AML-193 (cell line): ENCODE measurements around the gene CADM4.
"Not testable (repeated sequence)": the region's sequence is repeated elsewhere in the genome, so short reads cannot be mapped to it uniquely, and the experiment has no call there.

Source experiments
- DNase-seq, 2 experiments: peaks; one replicate each; lab custom pipeline; 2025; lab: John Stamatoyannopoulos, UW

CADM4 gene

GRCh38 chr19:43662487-43662886, 22.8 kb upstream of the CADM4 start:
- DNase-seq, result peak; percentile 12 to 13

- no peak for DNase-seq
These were observed 21.3 kb upstream of the CADM4 start for GRCh38 chr19:43660971-43661360.

GRCh38 chr19:43660301-43660970, 20.8 kb upstream of the CADM4 start:
- no peak for DNase-seq

DNA sequence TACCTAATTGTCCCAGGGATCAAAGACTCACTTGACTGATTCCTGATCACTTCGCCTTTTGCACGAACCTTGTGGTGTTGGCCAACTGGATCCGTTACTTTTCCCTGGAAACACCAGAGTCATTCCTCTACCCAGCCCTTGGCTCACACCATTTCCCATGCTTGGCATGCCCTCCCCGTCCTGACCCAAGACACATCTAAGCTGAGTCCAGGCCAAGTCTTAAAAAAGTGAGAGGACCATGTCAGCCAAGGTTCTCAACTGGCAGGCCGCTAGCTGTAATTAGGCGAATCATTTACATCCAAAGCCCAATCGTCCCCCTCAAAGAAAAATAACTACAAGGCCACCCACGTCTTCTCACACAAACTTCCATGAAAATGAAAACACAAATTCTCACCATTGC, 18.8 kb upstream of the CADM4 start:
- no peak for DNase-seq

DNA sequence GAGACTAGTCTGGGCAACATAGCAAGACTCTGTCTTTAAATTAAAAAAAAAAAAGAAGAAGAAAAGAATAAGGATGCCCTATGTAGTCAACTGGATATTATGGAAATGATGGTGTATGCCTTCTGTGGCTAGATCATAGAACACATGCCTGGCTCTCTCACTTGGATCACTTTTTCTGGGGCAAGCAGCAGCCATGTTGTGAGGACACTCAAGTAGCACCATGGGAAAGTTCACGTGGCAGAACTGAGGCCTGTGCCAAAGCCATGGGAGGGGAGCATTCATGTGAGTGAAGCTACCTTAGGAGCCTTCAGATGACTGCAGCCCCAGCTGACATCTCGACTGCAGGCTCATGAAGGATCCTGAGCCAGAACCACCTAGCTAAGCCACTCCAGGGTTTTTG, 18.4 kb upstream of the CADM4 start:
- no peak for DNase-seq

GRCh38 chr19:43656436-43656835, 16.8 kb upstream of the CADM4 start:
- DNase-seq, result no peak

GRCh38 chr19:43652546-43652874, 12.9 kb upstream of the CADM4 start:
- DNase-seq, result no peak

DNA sequence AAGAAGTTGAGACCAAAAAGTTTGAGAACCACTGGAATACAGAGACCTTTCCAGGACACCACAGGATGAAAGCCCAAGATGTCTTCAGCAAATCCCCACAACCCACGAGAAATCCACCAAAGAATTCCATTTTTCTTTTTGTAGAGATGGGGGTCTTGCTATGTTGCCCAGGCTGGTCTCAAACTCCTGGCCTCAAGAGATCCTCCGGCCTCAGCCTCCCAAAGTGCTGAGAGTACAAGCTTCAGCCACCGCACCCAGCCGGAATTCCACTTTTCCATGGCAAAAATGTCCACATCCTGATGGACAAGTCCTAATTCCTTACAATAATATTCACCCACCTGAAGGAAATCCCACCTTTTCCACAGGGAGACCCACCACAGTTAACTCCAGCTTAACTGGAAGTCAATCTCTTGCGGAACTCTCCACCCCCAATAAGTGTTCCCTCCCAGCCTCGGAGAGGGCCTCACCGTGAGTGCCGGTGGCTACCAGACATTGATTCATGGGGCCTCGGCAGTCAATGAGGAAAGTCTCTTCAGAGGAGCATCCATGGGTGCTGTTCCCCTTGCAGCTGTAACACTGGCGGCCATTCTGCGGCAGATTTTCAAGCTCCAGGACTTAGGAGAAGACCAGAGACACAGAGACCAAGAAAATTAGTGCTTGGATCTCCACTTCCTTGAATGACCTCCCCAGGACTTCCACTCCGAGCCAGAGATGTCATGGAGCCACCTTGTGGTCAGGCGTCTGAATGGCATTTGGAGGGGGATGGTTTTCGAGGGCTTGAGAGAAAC, 12.3 kb upstream of the CADM4 start:
- DNase-seq, result peak; percentile 40 to 67

DNA sequence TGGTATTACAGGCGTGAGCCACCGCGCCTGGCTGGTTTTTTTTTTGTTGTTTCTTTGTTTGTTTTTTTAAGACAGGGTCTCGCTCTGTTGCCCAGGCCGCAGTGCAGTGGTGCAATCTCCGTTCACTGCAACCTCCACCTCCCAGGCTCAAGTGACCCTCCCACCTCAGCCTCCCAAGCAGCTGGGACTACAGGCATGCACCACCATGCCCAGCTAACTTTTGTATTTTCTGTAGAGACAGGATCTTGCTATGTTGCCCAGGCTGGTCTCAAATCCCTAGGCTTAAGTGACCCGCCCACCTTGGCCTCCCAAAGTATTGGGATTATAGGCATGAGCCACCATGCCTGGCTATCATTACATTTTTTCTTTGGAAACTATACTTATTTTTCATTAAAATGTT, 10.6 kb upstream of the CADM4 start:
- not testable (repeated sequence) for DNase-seq

DNA sequence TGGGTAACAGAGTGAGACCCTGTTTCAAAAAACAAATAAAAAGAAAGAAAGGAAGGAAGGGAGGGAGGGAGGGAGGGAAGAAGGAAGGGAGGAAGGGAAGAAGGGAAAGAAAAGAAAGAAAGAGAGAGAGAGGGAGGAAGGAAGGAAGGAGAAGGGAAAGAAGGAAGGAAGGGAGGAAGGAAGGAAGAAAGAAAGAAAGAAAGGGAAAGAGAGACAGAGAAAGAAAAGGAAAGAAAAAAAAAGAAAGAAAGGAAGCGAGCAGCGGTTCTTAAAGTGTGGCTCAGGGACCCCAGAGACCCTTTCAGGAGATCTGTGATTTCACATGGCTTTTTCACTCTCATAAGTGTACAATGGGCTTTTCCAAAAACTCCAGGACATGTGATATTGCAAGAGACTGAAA, 9.9 kb upstream of the CADM4 start:
- no peak for DNase-seq

GRCh38 chr19:43648633-43649032, 9.0 kb upstream of the CADM4 start:
- no peak for DNase-seq

DNA sequence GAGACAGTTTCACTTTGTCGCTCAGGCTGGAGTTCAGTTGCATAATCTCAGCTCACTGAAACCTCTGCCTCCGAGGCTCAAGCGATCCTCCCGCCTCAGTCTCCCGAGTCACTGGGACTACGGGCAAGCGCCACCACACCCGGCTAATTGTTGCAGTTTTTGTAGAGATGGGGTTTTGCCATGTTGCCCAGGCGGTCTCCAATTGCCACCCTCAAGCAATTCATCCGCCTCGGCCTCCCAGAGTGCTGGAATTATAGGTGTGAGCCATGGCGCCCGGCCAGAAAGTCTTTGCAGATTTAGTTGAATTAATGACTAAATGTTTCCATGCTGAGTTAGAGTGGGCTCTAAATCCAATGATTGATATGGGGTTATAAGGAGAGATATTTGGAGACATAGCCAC, 4.5 kb upstream of the CADM4 start:
- no peak for DNase-seq

GRCh38 chr19:43643326-43643725, 3.7 kb upstream of the CADM4 start:
- no peak for DNase-seq

- DNase-seq, result no peak
These were observed 2.9 kb upstream of the CADM4 start for GRCh38 chr19:43642531-43642930.

GRCh38 chr19:43641333-43641732, 1.7 kb upstream of the CADM4 start:
- DNase-seq, result no peak

- DNase-seq, result no peak
These were observed 741 bp upstream of the CADM4 start for GRCh38 chr19:43640424-43640757.

DNA sequence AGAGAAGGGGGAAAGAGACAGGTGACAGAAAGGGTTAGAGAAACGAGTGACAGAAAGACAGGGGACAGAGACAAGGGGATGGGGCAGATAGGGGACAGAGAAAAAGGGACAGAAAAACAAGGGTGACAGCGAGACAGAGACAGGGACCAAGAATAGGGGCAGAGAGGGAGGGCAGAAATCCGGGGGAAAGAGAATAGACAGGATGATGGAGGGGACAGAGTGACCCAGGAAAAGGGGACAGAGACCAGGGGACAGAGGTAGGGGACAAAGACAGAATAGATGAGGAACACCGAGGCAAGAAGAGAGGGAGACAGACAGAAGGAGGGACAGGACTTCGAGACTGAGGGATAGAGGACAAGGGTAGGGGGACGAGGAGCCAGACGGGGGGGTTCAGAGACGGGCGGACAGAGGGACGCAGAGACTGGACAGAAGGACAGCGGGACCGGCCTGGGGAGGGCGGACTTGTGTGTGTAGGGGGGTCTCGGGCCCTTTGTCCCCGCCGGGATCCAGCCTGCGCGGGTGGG, 593 bp downstream of the CADM4 start:
- no peak for DNase-seq

DNA sequence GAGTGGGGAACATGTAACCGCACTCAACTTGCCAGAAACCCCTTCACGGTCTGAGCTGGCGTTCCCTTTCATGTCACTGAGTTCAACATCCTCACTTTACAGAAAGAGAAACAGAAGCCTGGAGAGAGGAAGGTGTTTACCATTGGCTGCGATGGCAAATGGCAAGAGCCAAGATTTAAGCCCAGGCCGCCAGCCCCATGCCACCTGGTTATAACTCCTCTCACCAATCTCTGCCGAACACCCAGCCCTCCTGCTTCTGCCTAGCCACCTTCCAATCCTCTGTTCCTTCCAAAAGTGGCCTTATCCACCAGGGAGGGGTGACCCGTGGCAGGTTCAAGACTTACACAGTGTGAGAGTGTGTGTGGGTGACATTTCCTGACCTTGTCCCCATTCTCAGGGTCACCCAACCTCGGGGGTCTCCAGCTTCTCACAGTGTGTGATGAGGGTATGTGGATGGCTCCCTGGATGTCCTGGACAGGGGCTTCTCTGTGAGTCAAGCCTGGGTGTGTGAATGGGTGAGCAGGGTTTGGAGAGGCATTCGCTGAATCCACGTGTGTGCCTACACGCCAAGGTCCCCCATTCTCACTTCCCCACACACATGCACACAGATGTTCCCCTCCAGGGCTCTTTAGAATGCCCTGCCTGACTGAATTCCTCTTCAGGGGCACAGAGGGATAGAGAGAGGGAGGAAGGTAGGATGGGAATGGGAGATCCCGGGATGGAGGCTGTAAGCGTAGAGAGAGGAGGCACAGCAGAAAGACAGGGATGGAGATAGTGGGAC, 1.2 kb downstream of the CADM4 start:
- DNase-seq, result no peak

GRCh38 chr19:43636121-43636683, 3.4 kb downstream of the CADM4 start:
- no peak for DNase-seq

- not testable (repeated sequence) for DNase-seq
These were observed 4.1 kb downstream of the CADM4 start for GRCh38 chr19:43635561-43635940.

DNA sequence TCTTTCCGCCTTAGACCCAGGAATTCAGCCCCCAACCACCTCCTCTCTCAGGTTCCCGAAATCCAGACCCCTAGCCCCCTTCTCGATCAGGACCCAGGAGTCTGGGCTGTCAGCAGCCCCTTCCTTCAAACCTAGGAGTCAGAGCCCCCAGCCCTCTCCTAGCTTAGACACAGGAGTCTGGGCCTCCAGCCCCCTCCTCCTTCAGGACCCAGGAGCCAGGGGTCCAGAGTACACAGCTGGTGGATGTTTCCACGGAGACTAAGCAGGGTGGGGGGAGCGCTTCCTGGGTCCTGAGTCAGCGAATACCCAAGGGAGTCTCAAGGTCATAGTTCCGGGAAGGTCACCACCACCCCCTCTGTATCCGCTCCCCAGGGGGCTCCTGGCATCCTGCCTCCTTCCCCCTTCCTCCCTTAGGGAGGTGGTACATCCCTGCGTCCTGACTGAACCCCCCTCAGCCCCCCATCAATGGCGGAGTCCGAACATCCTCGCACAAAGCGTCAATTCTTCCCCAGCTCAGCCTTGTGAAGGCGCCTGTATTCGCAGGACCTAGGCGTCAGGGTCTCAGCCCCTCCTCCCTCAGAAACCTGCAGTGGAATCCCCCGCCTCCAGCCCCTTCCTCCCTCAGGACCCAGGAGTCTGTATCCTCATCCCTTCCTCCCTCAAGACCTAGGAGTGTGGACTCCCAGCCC, 4.6 kb downstream of the CADM4 start:
- no peak for DNase-seq

- no peak for DNase-seq
These were observed 5.2 kb downstream of the CADM4 start for GRCh38 chr19:43634506-43634871.
